ENCODE results near the gene LDLRAD4.

- no peak for TF ChIP-seq RFX5 (IDR thresholded peaks at IDR 0.05; ENCODE audit: low read depth, low read length)
- no peak for TF ChIP-seq HNRNPL (IDR thresholded peaks at IDR 0.05; ENCODE audit: low read depth, low read length)
- no peak for TF ChIP-seq MAZ (CRISPR knock-in tag; conservative IDR thresholded peaks at IDR 0.05 in 1 of 2, IDR thresholded peaks at IDR 0.05 in 1 of 2)
- no peak for TF ChIP-seq TCF7L2 (IDR thresholded peaks at IDR 0.05; ENCODE audit: low read depth, low read length)
- no peak for TF ChIP-seq ZNF282 (CRISPR knock-in tag; IDR thresholded peaks at IDR 0.05)
- TF ChIP-seq NR2F6 (CRISPR knock-in tag; IDR thresholded peaks at IDR 0.05), result no peak
- no peak for TF ChIP-seq CTCF (IDR thresholded peaks at IDR 0.05 in 2 of 3, conservative IDR thresholded peaks at IDR 0.05 in 1 of 3; ENCODE audit: insufficient read depth in 2 of 3, low read depth in 1 of 3, low read length in 3 of 3)
- TF ChIP-seq SRSF3 (IDR thresholded peaks at IDR 0.05; ENCODE audit: insufficient read depth, low read length), result no peak
- TF ChIP-seq POLR2A (conservative IDR thresholded peaks at IDR 0.05), result no peak
- no peak for TF ChIP-seq ASH1L (IDR thresholded peaks at IDR 0.05; ENCODE audit: borderline replicate concordance, low read depth, partially characterized antibody)
- no peak for TF ChIP-seq FOXJ3 (CRISPR knock-in tag; IDR thresholded peaks at IDR 0.05)
- no peak for TF ChIP-seq MXI1 (IDR thresholded peaks at IDR 0.05; ENCODE audit: low read depth, low read length)
Observed at GRCh38 chr18:13527730-13528129, 309.2 kb downstream of the LDLRAD4 start.

All from K562 (cell line).